HepG2 (cell line): ENCODE data around the gene LCK. TPM values are rescaled to one million over a fixed set of nuclear protein-coding genes. Genes with fewer than 3 reads are reported as not detected.

ENCODE experiments used
- CHD4 ChIP-seq: fragments of 200-600 bp; sonication (generic); IDR thresholded peaks from 2 replicates; pipeline ENCODE4 v1.7.0; 2017; ENCODE audit warnings: mild to moderate bottlenecking, low read length, borderline replicate concordance
- FLYWCH1 ChIP-seq: sonication (generic); formaldehyde crosslinking; IDR thresholded peaks from 2 replicates; pipeline ENCODE4 v1.8.1; 2023; ENCODE audit warnings: mild to moderate bottlenecking, missing genetic modification reagents
- GATA4 ChIP-seq: sonication (generic); IDR thresholded peaks from 2 replicates; pipeline ENCODE4 v1.6.1; 2016; ENCODE audit warnings: antibody characterized with exemption, low read depth, borderline replicate concordance
- GFI1 ChIP-seq: sonication (generic); formaldehyde crosslinking; IDR thresholded peaks from 2 replicates; pipeline ENCODE4 v1.5.0; 2020; ENCODE audit warnings: missing genetic modification reagents, mild to moderate bottlenecking, borderline replicate concordance
- KLF6 ChIP-seq: IDR thresholded peaks from 2 replicates; pipeline ENCODE4 v1.8.0; 2016; ENCODE audit warnings: missing biosample characterization, missing genetic modification reagents
- MBD4 ChIP-seq: IDR thresholded peaks from 2 replicates; pipeline ENCODE4 v1.6.1; 2012; ENCODE audit warnings: low read length, inconsistent platforms, borderline replicate concordance
- PCBP2 ChIP-seq: fragments of 200-400 bp; formaldehyde crosslinking; optimal IDR thresholded peaks from 2 replicates; pipeline ENCODE3; 2018; ENCODE audit warnings: low read length, low read depth; ENCODE audit not compliant: poor library complexity, severe bottlenecking
- SRY ChIP-seq: sonication (generic); formaldehyde crosslinking; IDR thresholded peaks from 2 replicates; pipeline ENCODE4 v1.8.0; 2022; ENCODE audit warnings: mild to moderate bottlenecking, missing genetic modification reagents
- TCF7L2 ChIP-seq: IDR thresholded peaks from 2 replicates; pipeline ENCODE4 v1.6.1; 2011; ENCODE audit warnings: mild to moderate bottlenecking, low read depth, low read length, moderate library complexity
- ZNF121 ChIP-seq: sonication (generic); formaldehyde crosslinking; IDR thresholded peaks from 2 replicates; pipeline ENCODE4 v1.5.0; 2020; ENCODE audit warnings: mild to moderate bottlenecking, missing genetic modification reagents
- ZNF329 ChIP-seq: sonication (generic); formaldehyde crosslinking; IDR thresholded peaks from 2 replicates; pipeline ENCODE4 v1.9.0; 2021; ENCODE audit warnings: low read depth, mild to moderate bottlenecking, missing genetic modification reagents
- ZNF331 ChIP-seq: sonication (generic); formaldehyde crosslinking; IDR thresholded peaks from 2 replicates; pipeline ENCODE4 v1.4.0; 2020; ENCODE audit warnings: missing genetic modification reagents
- ZNF550 ChIP-seq: sonication (generic); formaldehyde crosslinking; IDR thresholded peaks from 2 replicates; pipeline ENCODE4 v1.4.0; 2020; ENCODE audit warnings: mild to moderate bottlenecking, missing genetic modification reagents, borderline replicate concordance
- ZNF660 ChIP-seq: sonication (generic); formaldehyde crosslinking; IDR thresholded peaks from 2 replicates; pipeline ENCODE4 v1.5.1; 2020; ENCODE audit warnings: mild to moderate bottlenecking, low read depth, missing genetic modification reagents, borderline replicate concordance
- ZNF766 ChIP-seq: sonication (generic); formaldehyde crosslinking; IDR thresholded peaks from 2 replicates; pipeline ENCODE4 v1.5.0; 2020; ENCODE audit warnings: missing genetic modification reagents, borderline replicate concordance
- ZNF792 ChIP-seq: IDR thresholded peaks from 2 replicates; pipeline ENCODE4 v1.6.1; 2016
- ZNF883 ChIP-seq: sonication (generic); formaldehyde crosslinking; IDR thresholded peaks from 2 replicates; pipeline ENCODE4 v1.5.1; 2020; ENCODE audit warnings: mild to moderate bottlenecking, missing genetic modification reagents; ENCODE audit errors: not compliant biosample characterization
- polyA plus RNA-seq, 8 experiments: library from polyadenylated mRNA; depleted of rRNA in 3 of 8; stranded (reverse) in 7 of 8; unstranded in 1 of 8; fragments of >200 nt; fragmentation: Illumina TruSeq in 4 of 8; extraction: Trizol in 4 of 8; gene quantifications; 2 replicates each; pipeline versions ENCODE4 v1.2.1 to v1.2.3, GENCODE V29; 2011 to 2016; ENCODE audit warnings: low read depth in 4 of 8, missing spikeins in 1 of 8, mixed read lengths in 1 of 8; ENCODE audit not compliant: insufficient read depth in 1 of 8
- total RNA-seq, 5 experiments: library from RNA; depleted of rRNA; stranded (reverse); fragments of >200 nt; fragmentation: Illumina TruSeq; extraction: Trizol; gene quantifications; 2 replicates each; pipeline ENCODE4 v1.2.3, GENCODE V29; 2016; ENCODE audit warnings: low read depth in 1 of 5
- TF ChIP-seq, protein P1 (sequence below): sonication (generic); formaldehyde crosslinking; IDR thresholded peaks from 2 replicates; pipeline ENCODE4 v1.8.0; 2022; ENCODE audit warnings: missing genetic modification reagents, mild to moderate bottlenecking, borderline replicate concordance
- TF ChIP-seq, protein P2 (sequence below), 2 experiments: sonication (generic) in 1 of 2; formaldehyde crosslinking in 1 of 2; IDR thresholded peaks; 2 replicates each; pipeline versions ENCODE4 v1.5.1 to v1.6.1; 2011 to 2020; ENCODE audit warnings: borderline replicate concordance in 1 of 2, low read depth in 1 of 2, low read length in 1 of 2, mild to moderate bottlenecking in 1 of 2, missing genetic modification reagents in 1 of 2, moderate library complexity in 1 of 2
- TF ChIP-seq, protein P3 (sequence below): sonication (generic); formaldehyde crosslinking; IDR thresholded peaks from 2 replicates; pipeline ENCODE4 v1.8.1; 2023; ENCODE audit warnings: missing genetic modification reagents, inconsistent platforms, borderline replicate concordance
- TF ChIP-seq, protein P4 (sequence below): sonication (generic); formaldehyde crosslinking; IDR thresholded peaks from 2 replicates; pipeline ENCODE4 v1.8.0; 2023; ENCODE audit warnings: mild to moderate bottlenecking, missing genetic modification reagents
- TF ChIP-seq, protein P5 (sequence below): sonication (generic); formaldehyde crosslinking; IDR thresholded peaks from 2 replicates; pipeline ENCODE4 v1.9.0; 2021; ENCODE audit warnings: missing genetic modification reagents, borderline replicate concordance

LCK gene
- total and polyA plus RNA-seq, 2 of the 13 experiments (the other 11 are each of a cell fraction or from before 2014, with no cell fraction given): 0.93 to 1.8 TPM

DNA sequence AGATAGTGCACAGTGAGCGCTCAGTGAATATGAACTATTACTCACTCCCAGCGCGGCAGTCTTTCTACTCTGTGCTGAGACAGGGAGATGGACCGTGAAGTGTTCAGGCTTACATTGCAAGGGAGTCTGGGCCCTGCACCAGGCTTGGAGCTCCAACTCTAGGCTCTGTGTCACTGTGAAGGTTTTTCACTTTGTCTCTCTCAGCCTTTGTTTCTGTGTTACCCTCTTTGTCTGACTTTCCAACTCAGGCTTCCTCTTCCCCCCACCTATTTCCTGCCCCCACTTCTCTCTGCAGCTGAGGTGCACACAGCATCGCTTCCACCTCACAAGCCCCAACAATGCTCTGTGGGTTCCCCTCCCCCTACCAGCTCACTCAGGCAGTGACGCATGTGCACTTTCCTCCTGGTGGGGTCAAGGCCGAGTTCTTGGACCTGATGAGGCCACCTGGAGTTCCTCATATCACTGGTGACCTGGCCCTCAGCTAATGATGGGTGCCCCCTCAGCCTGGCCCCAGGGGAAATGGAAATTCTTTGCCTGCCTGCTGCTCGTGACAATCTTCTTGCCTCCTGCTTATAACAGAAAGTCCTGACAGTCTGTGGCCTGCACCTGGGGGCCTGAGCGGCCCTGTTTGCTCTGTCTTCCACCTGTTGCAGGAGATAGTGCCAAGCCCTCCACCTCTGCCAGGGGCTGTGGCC is 1.1 kb upstream of the LCK start (continued):
- TF ChIP-seq ZNF329 (CRISPR knock-in tag) (no peak), ZNF883 (CRISPR knock-in tag) (no peak), PCBP2 (no peak), GATA4 (peak; percentile 22; the same call in 1 of the 2 replicates), ZNF550 (CRISPR knock-in tag) (no peak), ZNF121 (no peak), ZNF660 (CRISPR knock-in tag) (no peak), FLYWCH1 (CRISPR knock-in tag) (no peak), GFI1 (CRISPR knock-in tag) (no peak; the same call in 1 of the 2 replicates), ZNF331 (CRISPR knock-in tag) (no peak), SRY (CRISPR knock-in tag) (0 out of 2 replicates have a peak, but pooled peaks have one; percentile 52), CHD4 (no peak), KLF6 (CRISPR knock-in tag) (no peak), MBD4 (no peak), ZNF766 (CRISPR knock-in tag) (0 out of 2 replicates have a peak, but pooled peaks have one; percentile 35), ZNF792 (no peak), TCF7L2 (no peak)
- TF ChIP-seq, protein P1, sequence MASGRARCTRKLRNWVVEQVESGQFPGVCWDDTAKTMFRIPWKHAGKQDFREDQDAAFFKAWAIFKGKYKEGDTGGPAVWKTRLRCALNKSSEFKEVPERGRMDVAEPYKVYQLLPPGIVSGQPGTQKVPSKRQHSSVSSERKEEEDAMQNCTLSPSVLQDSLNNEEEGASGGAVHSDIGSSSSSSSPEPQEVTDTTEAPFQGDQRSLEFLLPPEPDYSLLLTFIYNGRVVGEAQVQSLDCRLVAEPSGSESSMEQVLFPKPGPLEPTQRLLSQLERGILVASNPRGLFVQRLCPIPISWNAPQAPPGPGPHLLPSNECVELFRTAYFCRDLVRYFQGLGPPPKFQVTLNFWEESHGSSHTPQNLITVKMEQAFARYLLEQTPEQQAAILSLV (CRISPR knock-in tag): peak; percentile 73
- TF ChIP-seq, protein P2, sequence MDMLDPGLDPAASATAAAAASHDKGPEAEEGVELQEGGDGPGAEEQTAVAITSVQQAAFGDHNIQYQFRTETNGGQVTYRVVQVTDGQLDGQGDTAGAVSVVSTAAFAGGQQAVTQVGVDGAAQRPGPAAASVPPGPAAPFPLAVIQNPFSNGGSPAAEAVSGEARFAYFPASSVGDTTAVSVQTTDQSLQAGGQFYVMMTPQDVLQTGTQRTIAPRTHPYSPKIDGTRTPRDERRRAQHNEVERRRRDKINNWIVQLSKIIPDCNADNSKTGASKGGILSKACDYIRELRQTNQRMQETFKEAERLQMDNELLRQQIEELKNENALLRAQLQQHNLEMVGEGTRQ (IDR thresholded peaks at IDR 0.05; ENCODE audit: low read depth, low read length): no peak
- TF ChIP-seq, protein P2 (CRISPR knock-in tag; IDR thresholded peaks at IDR 0.05; ENCODE audit: borderline replicate concordance): no peak
- TF ChIP-seq, protein P3, sequence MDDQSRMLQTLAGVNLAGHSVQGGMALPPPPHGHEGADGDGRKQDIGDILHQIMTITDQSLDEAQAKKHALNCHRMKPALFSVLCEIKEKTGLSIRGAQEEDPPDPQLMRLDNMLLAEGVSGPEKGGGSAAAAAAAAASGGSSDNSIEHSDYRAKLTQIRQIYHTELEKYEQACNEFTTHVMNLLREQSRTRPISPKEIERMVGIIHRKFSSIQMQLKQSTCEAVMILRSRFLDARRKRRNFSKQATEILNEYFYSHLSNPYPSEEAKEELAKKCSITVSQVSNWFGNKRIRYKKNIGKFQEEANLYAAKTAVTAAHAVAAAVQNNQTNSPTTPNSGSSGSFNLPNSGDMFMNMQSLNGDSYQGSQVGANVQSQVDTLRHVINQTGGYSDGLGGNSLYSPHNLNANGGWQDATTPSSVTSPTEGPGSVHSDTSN (CRISPR knock-in tag): no peak
- TF ChIP-seq, protein P4, sequence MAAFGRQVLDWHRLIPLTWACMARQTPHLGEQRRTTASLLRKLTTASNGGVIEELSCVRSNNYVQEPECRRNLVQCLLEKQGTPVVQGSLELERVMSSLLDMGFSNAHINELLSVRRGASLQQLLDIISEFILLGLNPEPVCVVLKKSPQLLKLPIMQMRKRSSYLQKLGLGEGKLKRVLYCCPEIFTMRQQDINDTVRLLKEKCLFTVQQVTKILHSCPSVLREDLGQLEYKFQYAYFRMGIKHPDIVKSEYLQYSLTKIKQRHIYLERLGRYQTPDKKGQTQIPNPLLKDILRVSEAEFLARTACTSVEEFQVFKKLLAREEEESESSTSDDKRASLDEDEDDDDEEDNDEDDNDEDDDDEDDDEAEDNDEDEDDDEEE (CRISPR knock-in tag): no peak
- TF ChIP-seq, protein P5, sequence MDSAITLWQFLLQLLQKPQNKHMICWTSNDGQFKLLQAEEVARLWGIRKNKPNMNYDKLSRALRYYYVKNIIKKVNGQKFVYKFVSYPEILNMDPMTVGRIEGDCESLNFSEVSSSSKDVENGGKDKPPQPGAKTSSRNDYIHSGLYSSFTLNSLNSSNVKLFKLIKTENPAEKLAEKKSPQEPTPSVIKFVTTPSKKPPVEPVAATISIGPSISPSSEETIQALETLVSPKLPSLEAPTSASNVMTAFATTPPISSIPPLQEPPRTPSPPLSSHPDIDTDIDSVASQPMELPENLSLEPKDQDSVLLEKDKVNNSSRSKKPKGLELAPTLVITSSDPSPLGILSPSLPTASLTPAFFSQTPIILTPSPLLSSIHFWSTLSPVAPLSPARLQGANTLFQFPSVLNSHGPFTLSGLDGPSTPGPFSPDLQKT: no peak
